Activated T-cell treated with anti-CD3 and anti-CD28 coated beads, Interleukin-2, amount 50 U/mL, for 1 hour (primary cell): ENCODE measurements around the gene VPS26C.

Source experiments
- DNase-seq: peaks from one replicate; pipeline ENCODE4 v3.0.0-alpha.2; 2020

The VPS26C gene

DNA sequence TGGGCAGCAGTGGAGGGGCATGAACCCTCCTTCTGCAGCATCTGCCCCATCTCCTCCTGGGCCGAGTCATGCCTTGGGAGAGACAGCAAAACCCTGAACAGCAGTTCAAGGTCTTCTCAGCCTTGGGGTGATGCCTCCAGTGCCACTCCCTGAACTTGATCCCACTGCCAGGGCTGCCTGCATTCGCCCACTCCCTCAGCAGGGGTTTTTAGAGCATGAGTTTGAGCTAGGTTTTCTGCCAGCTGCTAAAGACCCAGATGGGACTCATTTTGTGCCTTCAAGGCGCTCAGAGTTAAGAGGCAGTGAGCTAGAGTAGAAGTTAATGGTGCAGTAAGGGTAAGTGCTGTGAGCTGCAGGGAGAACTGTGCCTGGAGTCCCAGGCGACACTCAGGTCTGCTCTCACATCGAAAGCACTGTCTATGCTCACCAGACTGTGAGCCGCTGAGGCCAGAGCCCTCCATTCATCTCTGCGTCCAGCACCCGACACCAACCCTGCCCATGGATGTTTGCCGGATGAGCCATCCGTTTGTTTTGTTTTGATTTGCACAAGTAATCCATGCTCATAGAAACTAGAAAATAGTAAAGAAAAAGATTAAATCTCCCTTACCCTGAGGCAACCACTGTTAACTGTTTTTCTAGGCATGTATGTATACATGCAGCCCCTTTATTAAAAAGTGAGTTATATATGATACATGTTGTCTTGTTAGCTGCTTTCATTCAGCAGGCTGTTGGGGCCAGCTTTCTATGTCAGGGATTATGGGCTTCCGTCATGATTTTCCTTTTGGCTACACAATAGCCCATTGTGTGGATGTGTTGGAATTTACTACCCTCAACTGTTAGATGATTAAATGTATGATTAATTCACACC lies 67.8 kb downstream of the VPS26C start:
- DNase-seq = no peak

DNA sequence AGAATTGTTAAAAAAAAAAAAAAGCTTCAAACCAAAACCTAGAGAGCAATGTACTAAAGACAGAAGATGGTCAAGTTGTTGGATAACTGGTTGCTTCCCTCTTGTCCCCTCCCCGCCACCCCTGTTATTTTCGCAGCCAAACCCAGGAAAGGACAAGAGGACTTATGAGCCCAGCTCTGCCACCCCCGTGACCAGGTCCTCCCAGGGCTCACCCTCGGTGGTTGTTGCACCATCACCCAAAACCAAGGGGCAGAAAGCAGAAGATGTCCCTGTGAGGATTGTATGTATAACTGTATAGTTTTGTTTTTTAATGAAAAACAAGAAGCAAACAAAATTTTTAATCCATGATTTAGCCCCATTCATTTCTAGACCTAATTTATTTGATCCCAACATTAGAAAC lies 69.4 kb downstream of the VPS26C start:
- DNase-seq = no peak

DNA sequence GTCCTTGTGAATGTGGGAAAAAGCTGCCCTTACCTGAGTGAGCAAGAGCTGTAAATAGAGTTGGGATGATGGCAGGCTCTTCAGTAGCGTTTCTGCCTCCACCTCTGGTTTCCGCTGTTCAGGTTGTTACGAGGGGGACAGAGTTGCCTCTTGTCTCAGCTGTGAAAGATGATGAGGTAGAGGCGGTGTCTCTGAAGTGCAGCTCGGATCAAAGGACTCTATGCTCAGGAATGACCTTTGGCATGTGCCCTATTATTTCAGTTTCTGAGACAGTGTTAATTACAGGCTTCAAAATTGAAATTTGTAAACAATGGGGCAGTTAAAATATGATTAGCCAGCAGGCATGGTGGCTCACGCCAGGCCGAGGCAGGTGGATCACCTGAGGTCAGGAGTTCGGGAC lies 70.3 kb downstream of the VPS26C start:
- DNase-seq = no peak

DNA sequence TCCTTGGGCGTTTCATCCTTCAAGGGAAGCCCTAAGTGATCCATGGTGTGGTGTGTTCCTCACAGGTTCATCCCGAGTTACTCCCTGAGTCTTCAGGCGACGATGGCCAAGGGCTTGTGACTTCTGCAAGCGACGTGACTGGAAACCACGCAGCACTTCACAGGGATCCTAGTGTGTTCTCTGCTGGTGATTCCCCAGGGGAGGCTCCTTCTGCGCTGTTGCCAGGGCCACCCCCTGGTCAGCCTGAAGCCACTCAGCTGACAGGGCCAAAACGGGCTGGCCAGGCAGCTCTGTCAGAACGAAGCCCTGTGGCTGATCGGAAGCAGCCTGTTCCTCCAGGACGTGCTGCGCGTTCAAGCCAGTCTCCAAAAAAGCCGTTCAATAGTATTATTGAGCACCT lies 71.5 kb downstream of the VPS26C start:
- no peak for DNase-seq

DNA sequence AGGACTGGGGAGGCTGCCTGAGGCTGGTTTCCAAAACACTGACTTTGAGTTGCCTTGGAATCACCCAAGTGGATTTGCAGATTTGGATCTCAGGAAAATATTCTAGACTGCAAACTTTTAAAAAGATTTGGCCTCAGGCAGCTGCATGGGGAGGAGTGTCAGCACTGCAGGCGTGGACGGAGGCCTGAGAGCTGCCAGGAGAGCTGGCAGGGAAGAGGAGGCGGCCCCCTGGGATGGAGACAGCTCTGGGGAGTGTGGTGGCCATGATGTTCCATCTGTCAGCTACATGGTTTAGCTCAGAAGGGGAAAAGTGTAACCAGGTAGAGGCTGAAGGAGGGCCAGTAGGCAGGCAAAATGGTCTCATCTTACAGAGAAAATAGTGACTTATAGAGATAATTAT lies 72.1 kb downstream of the VPS26C start:
- DNase-seq = no peak

DNA sequence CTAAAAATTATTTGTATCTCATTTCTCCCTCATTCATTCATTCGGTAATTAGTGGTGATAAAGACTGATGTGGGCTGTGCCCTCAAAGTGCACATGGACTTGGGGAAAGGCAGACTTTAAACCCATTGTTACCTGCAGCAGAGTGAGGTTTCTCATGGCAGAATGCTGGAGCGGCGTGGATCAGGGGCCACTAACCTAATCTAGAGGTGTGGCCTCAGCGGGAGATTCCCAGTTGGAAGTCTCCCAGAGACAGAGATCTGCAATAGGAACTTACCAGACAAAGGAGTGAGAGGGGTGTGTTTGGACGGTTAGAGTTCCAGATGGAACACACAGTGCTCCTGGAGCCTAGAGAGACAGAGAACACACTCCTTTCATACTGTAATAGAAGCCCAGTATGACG lies 73.5 kb downstream of the VPS26C start:
- no peak for DNase-seq

DNA sequence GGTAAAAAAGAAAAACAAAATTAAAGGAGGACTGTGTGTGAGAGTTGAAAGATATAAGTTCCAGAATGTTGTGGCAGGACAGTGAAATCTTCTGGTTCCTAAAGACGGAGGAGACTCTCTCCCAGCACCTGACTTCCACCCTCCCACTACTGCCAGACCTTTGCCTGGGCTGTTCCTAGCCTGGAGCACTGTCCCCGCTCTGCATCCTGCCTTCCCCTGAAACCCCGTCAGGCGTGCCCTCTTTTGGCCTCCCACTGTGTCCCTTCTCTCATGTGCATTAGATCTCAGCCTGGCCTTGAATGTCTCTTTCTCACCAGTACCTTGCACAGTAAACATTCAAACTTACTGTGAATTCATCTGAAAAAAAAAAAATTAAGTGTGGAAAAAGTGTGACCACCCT lies 74.1 kb downstream of the VPS26C start:
- DNase-seq = no peak

DNA sequence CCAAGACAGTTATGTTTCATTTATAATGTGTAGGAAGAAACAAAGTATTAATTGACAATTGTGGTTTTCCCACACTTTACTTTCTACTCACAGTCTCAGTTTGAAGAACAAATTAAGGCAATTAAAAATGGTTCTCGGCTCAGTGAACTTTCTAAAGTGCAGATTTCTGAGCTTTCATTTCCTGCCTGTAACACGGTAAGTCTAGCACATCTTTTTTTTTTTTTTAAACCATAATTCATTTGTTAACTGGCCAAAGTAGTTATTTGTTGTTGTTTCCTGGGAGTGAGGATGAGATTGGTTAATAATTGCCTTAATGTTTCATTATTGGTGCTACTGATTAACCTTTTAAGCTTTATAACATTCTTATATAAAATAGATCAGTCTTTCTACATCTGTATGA lies 75.1 kb downstream of the VPS26C start:
- no peak for DNase-seq

DNA sequence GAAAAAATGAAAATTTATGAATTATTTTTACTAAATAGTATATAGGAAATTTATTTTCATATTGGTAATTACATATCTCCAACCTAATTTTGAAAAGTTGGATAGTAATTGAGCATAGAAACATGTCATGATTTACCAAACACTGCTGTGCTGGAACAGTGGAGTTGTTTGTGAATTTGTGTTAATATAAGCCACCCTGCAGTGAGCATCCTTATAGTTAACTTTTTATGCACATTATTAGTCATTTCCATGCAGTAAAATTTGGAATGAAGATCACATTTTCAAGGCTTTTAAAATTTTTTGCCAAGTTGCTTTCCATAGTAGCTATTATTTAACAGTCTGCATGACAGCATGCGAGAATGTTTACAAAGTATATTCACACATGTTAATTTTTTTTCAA lies 78.3 kb downstream of the VPS26C start:
- no peak for DNase-seq

DNA sequence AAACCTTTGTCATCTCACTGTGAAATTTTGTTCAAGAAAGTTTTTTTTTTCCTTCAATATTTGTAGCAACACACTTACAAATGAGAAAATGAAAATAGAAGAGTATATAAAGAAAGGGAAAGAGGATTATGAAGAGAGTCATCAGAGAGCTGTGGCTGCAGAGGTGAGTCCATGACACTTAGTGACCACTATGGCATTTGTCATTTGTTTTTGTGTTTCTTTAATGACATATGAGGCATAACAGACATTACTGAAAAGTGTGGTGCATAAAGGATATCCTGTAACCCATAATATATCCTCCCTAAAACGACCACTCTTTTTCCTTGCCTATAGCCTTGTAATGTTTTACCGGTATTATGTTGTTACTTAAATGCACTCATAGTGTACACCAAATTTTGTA lies 80.2 kb downstream of the VPS26C start:
- DNase-seq = no peak

DNA sequence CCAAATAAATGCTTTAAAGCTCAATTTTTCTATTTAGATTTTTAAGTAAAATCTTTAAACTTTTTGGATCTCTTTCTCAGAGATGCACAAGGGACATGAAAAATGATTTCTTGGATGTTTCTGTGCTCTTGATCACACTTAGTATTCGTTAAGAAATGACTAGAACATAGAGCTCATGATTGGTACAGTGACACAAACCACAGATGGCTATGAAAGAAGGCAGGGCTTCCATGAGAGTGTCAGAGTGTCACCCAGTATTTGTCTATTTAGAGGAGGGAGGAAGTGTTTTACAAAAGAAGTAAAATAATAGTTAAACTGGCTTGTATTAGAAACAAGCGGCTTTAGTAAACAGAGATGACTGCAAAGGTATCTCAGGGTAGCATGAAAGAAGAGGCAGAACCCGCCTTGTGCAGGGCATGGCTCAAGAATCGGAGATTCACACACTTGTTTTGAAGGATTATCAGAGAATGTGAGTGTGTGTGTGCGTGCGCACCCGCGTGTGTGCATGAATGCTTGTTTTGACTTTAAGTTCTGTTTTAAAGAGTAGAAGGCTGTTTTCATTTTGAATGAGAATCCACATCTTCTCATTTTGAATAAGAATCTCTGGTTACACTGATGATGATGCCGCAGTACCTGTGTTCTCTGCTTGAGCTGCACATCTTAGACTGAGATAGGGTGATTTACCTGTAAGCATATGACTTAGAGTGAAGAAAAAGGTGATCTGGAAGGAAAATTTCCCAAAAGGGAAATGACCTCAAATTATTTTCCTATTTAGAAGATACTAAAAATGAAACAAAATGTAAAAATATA lies 82.1 kb downstream of the VPS26C start:
- DNase-seq = no peak

DNA sequence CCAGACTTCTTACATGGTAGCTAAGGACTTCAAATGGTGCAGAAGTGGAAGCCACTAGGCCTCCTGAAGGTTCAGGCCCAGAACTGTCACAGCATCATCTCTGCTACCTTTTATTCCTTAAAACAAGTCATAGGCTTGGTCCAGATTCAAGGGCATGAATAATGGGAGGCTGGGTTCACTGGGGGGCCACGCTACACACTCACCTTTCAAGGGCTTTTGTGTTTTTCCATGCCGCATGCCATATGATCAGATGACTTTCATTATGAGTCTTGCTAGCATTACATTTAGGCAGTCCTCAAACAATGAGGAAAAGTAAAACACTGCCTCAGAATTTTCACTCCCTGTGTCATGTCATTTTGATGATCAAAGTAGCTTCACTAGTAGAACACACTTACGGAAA lies 83.4 kb downstream of the VPS26C start:
- DNase-seq = no peak

DNA sequence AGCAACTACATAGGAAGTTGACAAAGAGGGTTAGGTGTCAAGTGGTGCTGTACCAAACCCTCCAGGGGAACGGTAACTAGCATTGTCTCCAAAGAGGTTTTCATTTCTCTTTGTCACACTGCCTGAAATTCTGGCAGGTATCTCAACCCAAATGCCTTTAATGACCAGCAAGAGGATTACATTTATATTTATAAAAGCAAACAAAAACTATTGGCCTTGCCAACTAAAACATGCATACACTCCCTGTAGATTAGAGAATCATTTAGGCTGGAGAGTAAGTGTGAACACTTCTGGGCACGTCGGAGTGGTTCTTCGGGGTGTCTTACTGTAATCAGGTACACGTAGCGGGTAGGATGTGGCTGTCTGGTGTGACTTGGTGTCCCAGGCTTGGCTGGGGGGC lies 84.9 kb downstream of the VPS26C start:
- DNase-seq = no peak

DNA sequence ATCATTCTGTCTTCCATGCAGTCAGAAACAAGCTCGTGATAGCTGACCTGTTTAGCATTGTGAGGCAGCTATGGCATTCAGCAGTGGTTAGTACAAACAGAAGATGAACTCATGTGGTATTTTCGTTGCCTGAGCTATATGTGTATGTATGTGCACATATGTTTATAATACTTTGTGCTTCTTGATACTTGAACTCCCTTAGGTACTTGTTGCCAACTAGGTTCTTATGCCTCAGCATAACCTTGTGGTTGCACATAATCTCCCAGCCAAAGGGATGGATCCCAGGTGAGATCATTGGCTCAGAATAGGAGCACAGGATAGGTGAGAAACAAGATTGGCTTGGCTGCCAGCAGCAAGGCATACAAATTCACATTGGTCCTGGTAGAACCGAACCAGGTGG lies 86.1 kb downstream of the VPS26C start:
- no peak for DNase-seq

DNA sequence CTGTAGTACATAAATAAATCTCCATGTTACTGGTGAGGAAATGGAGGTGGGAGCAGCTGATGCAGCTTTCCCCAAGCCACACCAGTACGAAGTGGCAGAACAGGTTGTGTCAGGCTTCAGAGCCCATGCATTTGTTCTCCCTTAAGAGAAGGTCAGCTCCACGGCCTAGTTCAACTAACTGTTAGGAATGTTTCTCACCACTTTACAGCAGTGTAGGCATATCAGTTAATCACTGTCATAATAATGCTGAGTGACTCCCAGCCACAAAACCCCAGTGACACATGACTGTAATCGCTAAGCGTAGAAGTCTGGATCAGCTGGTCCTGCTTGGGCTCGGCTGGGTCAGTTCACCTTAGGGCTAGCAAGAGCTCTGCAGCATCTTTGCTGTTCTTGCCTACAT lies 90.4 kb downstream of the VPS26C start:
- DNase-seq = no peak
